B cell (primary cell): ENCODE results near the gene ANKRD65.

Source experiments
- CTCF ChIP-seq: fragments of 200-600 bp; IDR thresholded peaks from one replicate; pipeline ENCODE4 v1.8.0; 2022; ENCODE audit warnings: antibody characterized with exemption, mild to moderate bottlenecking
- EZH2 ChIP-seq: IDR thresholded peaks from 2 replicates; pipeline ENCODE4 v1.6.1; 2012; ENCODE audit warnings: borderline replicate concordance, low read depth, mild to moderate bottlenecking, moderate library complexity, low read length; ENCODE audit not compliant: insufficient read depth, poor library complexity, severe bottlenecking

- TF ChIP-seq CTCF (no peak), EZH2 (no peak)
Observed at GRCh38 chr1:1435106-1435903, 14.2 kb upstream of the ANKRD65 start, which contains the start of gene VWA1.
